H1 (cell line): ENCODE results near the gene GHRH. TPM values are rescaled to one million over a fixed set of nuclear protein-coding genes. Genes with fewer than 3 reads are reported as not detected.

Experiments used
- CTCF ChIA-PET: fragments of 300-600 bp; sonication (Branson Sonifier 250); formaldehyde crosslinking; loops from one replicate; lab custom pipeline; 2021; ENCODE audit not compliant: partially characterized antibody; lab: Charles Lee
- POLR2A ChIA-PET: fragments of 300-600 bp; sonication (Branson Sonifier 250); formaldehyde crosslinking; loops from one replicate; lab custom pipeline; 2021; ENCODE audit warnings: inconsistent platforms; ENCODE audit not compliant: partially characterized antibody; lab: Charles Lee
- DNase-seq, 2 experiments: peaks; one replicate each; pipeline versions ENCODE4 v3.0.0 to v3.0.0-alpha.2; 2010 to 2022; ENCODE audit warnings: low spot score in 2 of 2, low read depth in 1 of 2, mixed read lengths in 1 of 2
- FAIRE-seq: peaks from 2 replicates; lab custom pipeline; 2011; peaks lifted over from hg19 to GRCh38; lab: Jason Lieb, UNC
- H2AFZ ChIP-seq: 2 replicates; pipeline ENCODE4 v1.8.1; 2012; ENCODE audit warnings: low read length, inconsistent platforms
- H2AK5ac ChIP-seq: 2 replicates; pipeline ENCODE4 v1.6.1; 2013; ENCODE audit warnings: low read depth, low read length
- H2BK120ac ChIP-seq: replicated peaks from 2 replicates; pipeline ENCODE3; 2013; ENCODE audit warnings: low read depth, low read length, inconsistent platforms
- H2BK12ac ChIP-seq: 2 replicates; pipeline ENCODE4 v1.6.1; 2013; ENCODE audit warnings: low read depth, low read length
- H2BK15ac ChIP-seq: 2 replicates; pipeline ENCODE4 v1.6.1; 2013; ENCODE audit warnings: low read length
- H2BK20ac ChIP-seq: 2 replicates; pipeline ENCODE4 v1.6.1; 2013; ENCODE audit warnings: low read length
- H2BK5ac ChIP-seq: 2 replicates; pipeline ENCODE4 v1.6.1; 2013; ENCODE audit warnings: low read depth, low read length
- H3K14ac ChIP-seq: 2 replicates; pipeline ENCODE4 v1.6.1; 2013; ENCODE audit warnings: inconsistent platforms; ENCODE audit not compliant: insufficient read length
- H3K18ac ChIP-seq: 2 replicates; pipeline ENCODE4 v1.6.1; 2013; ENCODE audit warnings: low read length; ENCODE audit errors: extremely low read depth
- H3K23ac ChIP-seq: 2 replicates; pipeline ENCODE4 v1.6.1; 2013; ENCODE audit warnings: inconsistent platforms; ENCODE audit not compliant: insufficient read length
- H3K23me2 ChIP-seq: 2 replicates; pipeline ENCODE4 v1.6.1; 2013; ENCODE audit warnings: low read depth, low read length
- H3K27ac ChIP-seq: 2 replicates; pipeline ENCODE4 v1.6.1; 2011; ENCODE audit warnings: low read depth, low read length, inconsistent platforms
- H3K27me3 ChIP-seq, 4 experiments: replicated peaks in 1 of 4; 1 replicate in 1 of 4; 2 replicates in 3 of 4; pipeline versions ENCODE4 v1.6.1 to v1.8.1; 2011 to 2013; ENCODE audit warnings: low read length in 3 of 4, mild to moderate bottlenecking in 3 of 4, inconsistent platforms in 2 of 4, mixed read lengths in 2 of 4, moderate library complexity in 1 of 4; ENCODE audit not compliant: control insufficient read depth in 3 of 4, insufficient read depth in 3 of 4; ENCODE audit errors: extremely low read depth in 1 of 4
- H3K36me3 ChIP-seq, 4 experiments: 2 replicates each; pipeline versions ENCODE4 v1.6.1 to v1.8.1; 2011 to 2013; ENCODE audit warnings: mild to moderate bottlenecking in 4 of 4, low read length in 3 of 4, moderate library complexity in 2 of 4, control low read depth in 1 of 4, inconsistent platforms in 1 of 4; ENCODE audit not compliant: insufficient read depth in 4 of 4, control insufficient read depth in 2 of 4
- H3K4ac ChIP-seq: replicated peaks from 2 replicates; pipeline ENCODE3; 2013; ENCODE audit warnings: low read length, low read depth, mixed read lengths, inconsistent platforms; ENCODE audit not compliant: insufficient read length
- H3K4me1 ChIP-seq, 4 experiments: replicated peaks in 1 of 4; 1 replicate in 1 of 4; 2 replicates in 3 of 4; pipeline versions ENCODE4 v1.6.1 to v1.8.1; 2011 to 2013; ENCODE audit warnings: low read length in 3 of 4, inconsistent platforms in 2 of 4, mixed read lengths in 1 of 4; ENCODE audit not compliant: insufficient read depth in 4 of 4, control insufficient read depth in 3 of 4
- H3K4me2 ChIP-seq, 2 experiments: 2 replicates each; pipeline versions ENCODE4 v1.6.1 to v1.8.1; 2011 to 2013; ENCODE audit warnings: low read depth in 2 of 2, low read length in 2 of 2, control low read depth in 1 of 2, inconsistent platforms in 1 of 2, mild to moderate bottlenecking in 1 of 2; ENCODE audit not compliant: insufficient read depth in 1 of 2
- H3K4me3 ChIP-seq, 4 experiments: fragments of 200-600, 300-600 bp in 1 of 4; sonication (generic), shearing (Covaris generic), sonication (Bioruptor Twin) in 1 of 4; 2 replicates each; pipeline versions ENCODE4 v1.5.1 to v1.8.1; 2011 to 2016; ENCODE audit warnings: low read length in 4 of 4, low read depth in 3 of 4, control low read depth in 2 of 4, inconsistent platforms in 2 of 4, mild to moderate bottlenecking in 2 of 4, mixed read lengths in 1 of 4, moderate library complexity in 1 of 4; ENCODE audit not compliant: insufficient read depth in 2 of 4; ENCODE audit errors: extremely low read depth in 1 of 4
- H3K56ac ChIP-seq: replicated peaks from 2 replicates; pipeline ENCODE3; 2013; ENCODE audit warnings: low read depth, mild to moderate bottlenecking, mixed read lengths, low read length, inconsistent platforms; ENCODE audit not compliant: insufficient read length
- H3K79me1 ChIP-seq: 2 replicates; pipeline ENCODE4 v1.6.1; 2013; ENCODE audit warnings: low read depth, low read length, control low read depth
- H3K79me2 ChIP-seq, 2 experiments: 2 replicates each; pipeline versions ENCODE4 v1.6.1 to v1.8.1; 2012 to 2013; ENCODE audit warnings: low read length in 2 of 2, mild to moderate bottlenecking in 2 of 2, inconsistent platforms in 1 of 2; ENCODE audit not compliant: insufficient read depth in 2 of 2, control insufficient read depth in 1 of 2
- H3K9ac ChIP-seq, 4 experiments: replicated peaks in 1 of 4; 1 replicate in 1 of 4; 2 replicates in 3 of 4; pipeline versions ENCODE4 v1.6.1 to v1.8.1; 2011 to 2013; ENCODE audit warnings: low read depth in 3 of 4, low read length in 3 of 4, control low read depth in 2 of 4, mild to moderate bottlenecking in 2 of 4, moderate library complexity in 2 of 4, inconsistent platforms in 1 of 4; ENCODE audit errors: extremely low read depth in 1 of 4
- H3K9me3 ChIP-seq, 2 experiments: 2 replicates each; pipeline versions ENCODE4 v1.6.1 to v1.8.1; 2012 to 2013; ENCODE audit warnings: mild to moderate bottlenecking in 2 of 2, moderate library complexity in 2 of 2, control low read depth in 1 of 2, inconsistent platforms in 1 of 2, low read depth in 1 of 2, low read length in 1 of 2, mixed read lengths in 1 of 2; ENCODE audit not compliant: insufficient read depth in 2 of 2
- H4K20me1 ChIP-seq, 2 experiments: replicated peaks in 1 of 2; 2 replicates each; pipeline versions ENCODE3 to v1.8.1; 2011 to 2013; ENCODE audit warnings: inconsistent platforms in 2 of 2, low read length in 2 of 2, mild to moderate bottlenecking in 1 of 2; ENCODE audit not compliant: insufficient read depth in 2 of 2, control insufficient read depth in 1 of 2
- H4K5ac ChIP-seq: 2 replicates; pipeline ENCODE4 v1.6.1; 2013; ENCODE audit warnings: low read length, low read depth, mixed read lengths, inconsistent platforms; ENCODE audit not compliant: insufficient read length
- H4K8ac ChIP-seq: 2 replicates; pipeline ENCODE4 v1.8.0; 2013; ENCODE audit warnings: mild to moderate bottlenecking, moderate library complexity, low read length, inconsistent platforms; ENCODE audit not compliant: insufficient read depth; ENCODE audit errors: extremely low read depth
- H4K91ac ChIP-seq: replicated peaks from 2 replicates; pipeline ENCODE3; 2013; ENCODE audit warnings: low read length, mixed read lengths, inconsistent platforms; ENCODE audit not compliant: insufficient read length
- ATF3 ChIP-seq: IDR thresholded peaks from 2 replicates; pipeline ENCODE4 v1.6.1; 2011; ENCODE audit warnings: low read depth, mild to moderate bottlenecking, low read length; ENCODE audit not compliant: insufficient read depth
- BCL11A ChIP-seq, 2 experiments: IDR thresholded peaks; one replicate each; pipeline ENCODE4 v1.6.1; 2011; ENCODE audit warnings: low read depth in 2 of 2, low read length in 2 of 2, mild to moderate bottlenecking in 2 of 2
- KDM1A ChIP-seq: fragments of 200-600, 300-600 bp; sonication (generic); IDR thresholded peaks from 2 replicates; pipeline ENCODE4 v1.7.1; 2016; ENCODE audit warnings: mild to moderate bottlenecking, low read length, borderline replicate concordance
- NANOG ChIP-seq: IDR thresholded peaks from 2 replicates; pipeline ENCODE4 v1.6.1; 2011; ENCODE audit warnings: low read length, low read depth, mild to moderate bottlenecking, inconsistent platforms; ENCODE audit not compliant: insufficient read depth, poor library complexity, severe bottlenecking
- POLR2A ChIP-seq, 2 experiments: IDR thresholded peaks; 1 replicate in 1 of 2; 2 replicates in 1 of 2; pipeline ENCODE4 v1.6.1; 2011; ENCODE audit warnings: low read depth in 2 of 2, low read length in 2 of 2, mild to moderate bottlenecking in 2 of 2; ENCODE audit errors: control extremely low read depth in 1 of 2
- RFX5 ChIP-seq: IDR thresholded peaks from 2 replicates; pipeline ENCODE4 v1.6.1; 2011; ENCODE audit warnings: low read depth, low read length, improper control_type of control experiment, borderline replicate concordance
- RXRA ChIP-seq: IDR thresholded peaks from 2 replicates; pipeline ENCODE4 v1.6.1; 2011; ENCODE audit warnings: low read depth, mild to moderate bottlenecking, low read length, moderate library complexity; ENCODE audit not compliant: insufficient read depth
- SIX5 ChIP-seq: IDR thresholded peaks from 2 replicates; pipeline ENCODE4 v1.6.1; 2011; ENCODE audit warnings: mild to moderate bottlenecking, low read depth, low read length
- SRF ChIP-seq: IDR thresholded peaks from 2 replicates; pipeline ENCODE4 v1.6.1; 2011; ENCODE audit warnings: mild to moderate bottlenecking, low read depth, low read length, moderate library complexity
- WGBS, 2 experiments: shearing (Covaris generic) in 1 of 2; methylation state at CpG; one replicate each; pipeline versions ENCODE4 v1.1.6 to v1.1.7; 2013 to 2015; ENCODE audit warnings: low lambda C conversion rate in 2 of 2, mixed read lengths in 2 of 2, inconsistent platforms in 1 of 2, low coverage in 1 of 2, missing lambda C conversion rate in 1 of 2; ENCODE audit not compliant: insufficient replicate concordance in 2 of 2, insufficient coverage in 1 of 2, insufficient read length in 1 of 2; ENCODE audit errors: extremely low coverage in 1 of 2, missing lambda C conversion rate in 1 of 2; 5-methylcytosine and 5-hydroxymethylcytosine counted together
- polyA plus RNA-seq, 7 experiments: library from polyadenylated mRNA; depleted of rRNA in 3 of 7; stranded (reverse) in 5 of 7; unstranded in 2 of 7; fragments of >200 nt in 5 of 7; fragments of 200-250 nt in 2 of 7; gene quantifications; 1 replicate in 5 of 7; 2 replicates in 1 of 7; 4 replicates in 1 of 7; pipeline versions ENCODE4 v1.2.1 to v1.2.3, GENCODE V29; 2011 to 2013; ENCODE audit warnings: missing spikeins in 2 of 7, mixed read lengths in 2 of 7
- total RNA-seq: library from RNA; stranded (reverse); fragmentation: NEBNext Ultra II Directional; extraction: Animal tissue kit (Norgen Biotek cat#: 25700); gene quantifications from 2 replicates; pipeline ENCODE4 v1.2.1, GENCODE V29; 2021

The GHRH gene
- total and polyA plus RNA-seq, 2 of the 8 experiments (the other 6 are each of a cell fraction or from before 2014, with no cell fraction given) = not detected

- ChIA-PET CTCF (no interaction called here), POLR2A (interaction anchor here (1.0 to 1.3 kb wide), 2 partner anchors 15 to 20 kb away, joined by 3 read pairs; partner anchors contain the start of gene MANBAL)
- Histone ChIP-seq H3K23me2 (no peaks in the 10 kb centered on the region), H3K4ac (no peak overlapping the region), H4K8ac (no peak overlapping the region; the same call in 1 of the 2 replicates), H2BK5ac (no peak overlapping the region), H2AK5ac (no peak overlapping the region), H3K79me2 (0 out of 4 replicates have a peak, but pooled peaks cover 0 to 3% of the 10 kb centered on the region in 2 experiments), H3K27ac (no peak overlapping the region), H3K23ac (no peak overlapping the region), H3K4me2 (no peak overlapping the region), H2AFZ (no peak overlapping the region), H3K9me3 (no peaks in the 10 kb centered on the region), H3K4me1 (peaks cover 0 to 4% (median 0%) of the 10 kb centered on the region in 4 experiments; a peak in 2 of 7 replicates), H2BK12ac (no peak overlapping the region), H3K18ac (no peak overlapping the region), H3K79me1 (peaks cover 19% of the 10 kb centered on the region), H4K20me1 (no peaks in the 10 kb centered on the region), H3K56ac (no peak overlapping the region), H3K4me3 (no peak overlapping the region), H3K9ac (no peak overlapping the region), H4K91ac (no peak overlapping the region), H4K5ac (no peak overlapping the region), H3K14ac (no peak overlapping the region), H3K27me3 (no peaks in the 10 kb centered on the region), H2BK20ac (no peak overlapping the region), H2BK120ac (no peak overlapping the region), H2BK15ac (no peak overlapping the region), H3K36me3 (peaks cover 0 to 8% (median 1%) of the 10 kb centered on the region in 4 experiments; a peak in 2 of 8 replicates)
- FAIRE-seq (no peak), DNase-seq (no peak)
- 95% methylated on average over 6 of the region's 6 CpGs; no CpG with 5 or more reads in 1 of the 2 experiments for WGBS, 2 experiments
- TF ChIP-seq ATF3 (no peak), SIX5 (no peak), BCL11A (IDR thresholded peaks at IDR 0.05; ENCODE audit: low read depth in 2 of 2, low read length in 2 of 2) (no peak), KDM1A (no peak), POLR2A (IDR thresholded peaks at IDR 0.05; ENCODE audit: control extremely low read depth in 1 of 2, low read depth in 2 of 2, low read length in 2 of 2) (no peak), RFX5 (no peak), SRF (no peak), NANOG (no peak), RXRA (no peak)
Measured at GRCh38 chr20:37309290-37309689, 47.7 kb upstream of the GHRH start.
